Measurements from ENCODE around the gene ELL. TPM values are rescaled to one million over a fixed set of nuclear protein-coding genes. Genes with fewer than 3 reads are reported as not detected.
A peak's percentile ranks its signal among the peaks of the same experiment; 100 is the strongest.

The ELL gene
- total RNA-seq, 1 experiment from 2014 or later, result 17.0 TPM

- Histone ChIP-seq H3K9me3 (ENCODE audit: control insufficient read depth, low read depth, low read length) (no peaks in the 10 kb centered on the region), H2BK20ac (ENCODE audit: low read depth, low read length, poor library complexity, severe bottlenecking) (no peak within 1 kb of the TSS), H4K20me1 (ENCODE audit: control insufficient read depth, insufficient read depth, insufficient read length) (no peaks in the 10 kb centered on the region), H3K4ac (ENCODE audit: low read depth, low read length) (no peak within 1 kb of the TSS), H3K18ac (ENCODE audit: insufficient read length, low read depth, low read length) (no peak within 1 kb of the TSS), H2BK120ac (ENCODE audit: low read depth, low read length, poor library complexity, severe bottlenecking) (no peak within 1 kb of the TSS), H3K23me2 (ENCODE audit: insufficient read length, low read depth, low read length, poor library complexity, severe bottlenecking) (no peaks in the 10 kb centered on the region), H3K23ac (ENCODE audit: insufficient read length, low read depth, low read length) (no peak within 1 kb of the TSS), H3T11ph (ENCODE audit: low read length) (no peak within 1 kb of the TSS), H3K9ac (ENCODE audit: extremely low read depth, insufficient read length, low read length) (no peak within 1 kb of the TSS), H2BK5ac (ENCODE audit: insufficient read length, low read length) (no peak within 1 kb of the TSS), H3K27me3 (ENCODE audit: insufficient read depth, low read length) (no peaks in the 10 kb centered on the region), H3K4me1 (ENCODE audit: insufficient read depth, low read length) (no peaks in the 10 kb centered on the region), H2BK12ac (ENCODE audit: insufficient read length, low read depth, low read length) (no peak within 1 kb of the TSS), H4K5ac (ENCODE audit: insufficient read length, low read depth, low read length) (no peak within 1 kb of the TSS), H2AFZ (ENCODE audit: low read length) (no peak within 1 kb of the TSS), H2AK5ac (ENCODE audit: insufficient read length, low read length) (no peak within 1 kb of the TSS), H4K91ac (ENCODE audit: insufficient read length, low read depth, low read length) (no peak within 1 kb of the TSS), H3K56ac (ENCODE audit: insufficient read length, low read depth, low read length) (no peak within 1 kb of the TSS), H3K14ac (ENCODE audit: insufficient read depth, low read length) (no peak within 1 kb of the TSS; the same call in 1 of the 2 replicates), H3K4me2 (ENCODE audit: insufficient read depth, insufficient read length, low read length) (no peak within 1 kb of the TSS), H2BK15ac (ENCODE audit: low read depth, low read length) (no peak within 1 kb of the TSS), H3K27ac (ENCODE audit: insufficient read length, low read depth, low read length) (no peak within 1 kb of the TSS), H3K79me2 (ENCODE audit: insufficient read depth, low read length) (no peaks in the 10 kb centered on the region), H3K79me1 (ENCODE audit: insufficient read depth, low read depth, low read length, poor library complexity, severe bottlenecking) (no peaks in the 10 kb centered on the region), H4K8ac (replicated peaks; ENCODE audit: insufficient read length, low read depth, low read length) (no peak within 1 kb of the TSS)
- WGBS (ENCODE audit: extremely low coverage, insufficient read length, low lambda C conversion rate), result no CpG with 5 or more reads among the region's 33 CpGs
- TF ChIP-seq CTCF (conservative IDR thresholded peaks at IDR 0.05), result no peak
- H3K4me3 Mint-ChIP-seq, result no peak within 1 kb of the TSS; a peak in 2 of 5 replicates
- peaks cover 6 to 13% of the 10 kb centered on the region in 2 experiments; a peak in 3 of 4 replicates for H3K4me1 Mint-ChIP-seq
- DNase-seq, result peak; percentile 79
- no peaks in the 10 kb centered on the region for H3K36me3 Mint-ChIP-seq (ENCODE audit: insufficient read depth in 1 of 3, low read depth in 3 of 3)
- H3K9me3 Mint-ChIP-seq, result no peaks in the 10 kb centered on the region
- H3K27ac Mint-ChIP-seq, result peak within 1 kb of the TSS in 1 of 3 experiments; percentile 72; a peak in 1 of 7 replicates
- peaks cover 17% of the 10 kb centered on the region for H3K27me3 Mint-ChIP-seq (ENCODE audit: low read depth)
Observed at GRCh38 chr19:18397242-18398202, 124.3 kb downstream of the ELL start, which contains the start of gene LRRC25. TSS of gene LRRC25 (minus strand) at chr19:18397622. CDS start at chr19:18396963, 659 bp downstream.
